ENCODE results near the gene NISCH. TPM values are rescaled to one million over a fixed set of nuclear protein-coding genes. Genes with fewer than 3 reads are reported as not detected.

NISCH gene
- total RNA-seq, 1 experiment from 2014 or later = 72.8 TPM

DNA sequence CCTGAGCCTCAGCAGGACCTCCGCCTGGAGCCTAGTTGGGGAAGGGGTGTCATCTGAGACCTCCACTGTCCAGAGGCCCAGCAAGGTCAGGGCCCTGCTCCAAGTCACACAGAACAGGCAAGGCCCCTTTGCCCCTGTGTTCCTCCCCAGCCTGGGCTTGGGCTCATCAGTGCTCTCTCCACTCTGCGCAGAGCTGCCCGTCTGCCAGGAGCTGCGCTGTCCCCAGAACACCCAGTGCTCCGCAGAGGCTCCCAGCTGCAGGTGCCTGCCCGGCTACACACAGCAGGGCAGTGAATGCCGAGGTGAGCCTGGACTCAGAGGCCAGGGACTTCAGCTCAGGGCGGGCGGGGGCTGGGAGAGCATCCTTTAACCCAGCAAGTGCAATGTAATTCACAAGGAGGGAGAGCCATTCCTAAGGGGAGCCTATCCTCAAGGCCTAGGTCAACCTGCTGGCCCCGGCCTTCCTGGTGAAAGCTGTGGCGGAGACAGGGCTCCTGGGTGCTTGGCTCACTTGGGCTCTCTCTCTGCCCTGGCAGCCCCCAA lies 47.5 kb downstream of the NISCH start (continued):
- no peak for TF ChIP-seq JUND (IDR thresholded peaks at IDR 0.05)
- TF ChIP-seq FOSL1 (IDR thresholded peaks at IDR 0.05; ENCODE audit: low read depth) = no peak

DNA sequence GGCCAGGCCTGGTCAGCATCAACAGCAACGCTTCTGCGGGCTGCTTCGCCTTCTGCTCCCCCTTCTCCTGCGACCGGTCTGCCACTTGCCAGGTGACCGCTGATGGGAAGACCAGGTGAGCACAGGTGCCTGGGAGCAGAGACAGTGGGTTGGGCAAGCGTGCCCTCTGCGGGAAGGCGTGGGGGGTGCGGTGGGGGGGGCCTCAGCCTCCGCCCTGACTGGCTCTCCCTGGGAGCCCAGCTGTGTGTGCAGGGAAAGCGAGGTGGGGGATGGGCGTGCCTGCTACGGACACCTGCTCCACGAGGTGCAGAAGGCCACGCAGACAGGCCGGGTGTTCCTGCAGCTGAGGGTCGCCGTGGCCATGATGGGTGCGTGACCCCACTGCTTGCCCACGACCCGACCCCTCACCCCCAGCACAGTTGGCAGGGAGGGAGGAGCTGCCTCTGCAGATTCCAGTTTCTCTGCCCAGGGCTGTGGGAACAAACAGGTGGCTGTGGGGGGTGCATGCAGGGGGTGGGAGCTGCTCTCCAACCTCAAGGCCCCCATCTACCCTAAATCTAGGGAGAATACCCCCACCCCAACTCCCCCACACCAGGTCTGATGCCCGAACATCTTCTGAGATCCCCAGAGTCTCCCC lies 48.5 kb downstream of the NISCH start:
- no peak overlapping the region for H3K27ac ChIP-seq (ENCODE audit: low read depth, low read length)
- ATAC-seq (no peak), DNase-seq (ENCODE audit: low read depth, low spot score) (no peak)
- no peaks in the 10 kb centered on the region for H3K79me2 ChIP-seq (ENCODE audit: insufficient read depth, low read length)
- BruUV-seq (replicated peaks) = no TSS peak
- ChIA-PET CTCF (no interaction called here), RAD21 (ENCODE audit: low non-redundant PET in 1 of 2, low total read pairs in 2 of 2, uncharacterized antibody in 2 of 2, unreplicated experiment in 2 of 2) (no interaction called here), POLR2A (no interaction called here)
- no peak overlapping the region for H2AFZ ChIP-seq (ENCODE audit: low read depth, low read length, poor library complexity, severe bottlenecking)
- intact Hi-C loops (cut with micrococcal nuclease) = no loop called here
- H3K4me2 ChIP-seq (ENCODE audit: low read length) = no peak overlapping the region
- no peaks in the 10 kb centered on the region for H3K36me3 ChIP-seq (ENCODE audit: control insufficient read depth in 1 of 2, insufficient read depth in 2 of 2, low read length in 2 of 2)
- no peaks in the 10 kb centered on the region for H4K20me1 ChIP-seq (ENCODE audit: insufficient read depth)
- no peak for TF ChIP-seq POLR2A (IDR thresholded peaks at IDR 0.05; ENCODE audit: borderline replicate concordance, extremely low read depth, insufficient read depth, insufficient read length)
- no peak for TF ChIP-seq EGR1 (IDR thresholded peaks at IDR 0.05; ENCODE audit: low read depth)
- TF ChIP-seq CEBPB (IDR thresholded peaks at IDR 0.05; ENCODE audit: low read depth) = no peak
- no peaks in the 10 kb centered on the region for H3K9me3 ChIP-seq (ENCODE audit: control insufficient read depth in 1 of 2, insufficient read depth in 1 of 2, low read depth in 1 of 2, low read length in 2 of 2)
- peaks cover 3 to 4% of the 10 kb centered on the region in 2 experiments; a peak in 2 of 4 replicates for H3K4me1 ChIP-seq (ENCODE audit: control insufficient read depth in 1 of 2, insufficient read depth in 2 of 2, low read length in 2 of 2)
- no peak overlapping the region for H3K9ac ChIP-seq (ENCODE audit: low read length)
- no peaks in the 10 kb centered on the region for H3K27me3 ChIP-seq (ENCODE audit: insufficient read depth, low read length)
- H3K4me3 ChIP-seq (replicated peaks in 1 of 2; ENCODE audit: low read depth in 1 of 2, low read length in 2 of 2) = no peak overlapping the region
- H3K9me2 ChIP-seq (ENCODE audit: insufficient read depth) = no peaks in the 10 kb centered on the region

DNA sequence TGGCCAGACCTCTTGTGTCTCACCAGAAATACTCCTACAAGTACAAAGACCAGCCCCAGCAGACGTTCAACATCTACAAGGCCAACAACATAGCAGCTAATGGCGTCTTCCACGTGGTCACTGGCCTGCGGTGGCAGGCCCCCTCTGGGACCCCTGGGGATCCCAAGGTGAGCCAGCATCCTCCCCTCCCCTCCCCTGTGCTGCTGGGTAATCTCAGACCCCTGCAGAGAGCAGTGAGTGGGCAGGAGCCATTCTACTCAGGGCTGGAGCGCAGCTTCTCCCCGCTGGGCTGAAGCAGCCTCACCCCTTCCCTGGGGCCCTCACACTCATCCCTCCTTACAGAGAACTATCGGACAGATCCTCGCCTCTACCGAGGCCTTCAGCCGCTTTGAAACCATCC lies 49.6 kb downstream of the NISCH start:
- Histone ChIP-seq H3K9ac (ENCODE audit: low read length) (no peak overlapping the region), H3K4me2 (ENCODE audit: low read length) (no peak overlapping the region), H2AFZ (ENCODE audit: low read depth, low read length, poor library complexity, severe bottlenecking) (no peak overlapping the region), H3K27me3 (ENCODE audit: insufficient read depth, low read length) (no peaks in the 10 kb centered on the region), H3K36me3 (ENCODE audit: control insufficient read depth in 1 of 2, insufficient read depth in 2 of 2, low read length in 2 of 2) (no peaks in the 10 kb centered on the region), H3K79me2 (ENCODE audit: insufficient read depth, low read length) (no peaks in the 10 kb centered on the region), H3K27ac (ENCODE audit: low read depth, low read length) (no peak overlapping the region), H3K4me3 (replicated peaks in 1 of 2; ENCODE audit: low read depth in 1 of 2, low read length in 2 of 2) (no peak overlapping the region), H3K9me3 (ENCODE audit: control insufficient read depth in 1 of 2, insufficient read depth in 1 of 2, low read depth in 1 of 2, low read length in 2 of 2) (no peaks in the 10 kb centered on the region), H4K20me1 (ENCODE audit: insufficient read depth) (no peaks in the 10 kb centered on the region), H3K9me2 (ENCODE audit: insufficient read depth) (no peaks in the 10 kb centered on the region), H3K4me1 (ENCODE audit: control insufficient read depth in 1 of 2, insufficient read depth in 2 of 2, low read length in 2 of 2) (peaks cover 3 to 9% of the 10 kb centered on the region in 2 experiments; a peak in 2 of 4 replicates)
- ATAC-seq = no peak
- intact Hi-C loops (cut with micrococcal nuclease) = no loop called here
- no TSS peak for BruUV-seq (replicated peaks)
- ChIA-PET POLR2A (no interaction called here), CTCF (no interaction called here), RAD21 (ENCODE audit: low non-redundant PET in 1 of 2, low total read pairs in 2 of 2, uncharacterized antibody in 2 of 2, unreplicated experiment in 2 of 2) (no interaction called here)
- TF ChIP-seq, protein P1, sequence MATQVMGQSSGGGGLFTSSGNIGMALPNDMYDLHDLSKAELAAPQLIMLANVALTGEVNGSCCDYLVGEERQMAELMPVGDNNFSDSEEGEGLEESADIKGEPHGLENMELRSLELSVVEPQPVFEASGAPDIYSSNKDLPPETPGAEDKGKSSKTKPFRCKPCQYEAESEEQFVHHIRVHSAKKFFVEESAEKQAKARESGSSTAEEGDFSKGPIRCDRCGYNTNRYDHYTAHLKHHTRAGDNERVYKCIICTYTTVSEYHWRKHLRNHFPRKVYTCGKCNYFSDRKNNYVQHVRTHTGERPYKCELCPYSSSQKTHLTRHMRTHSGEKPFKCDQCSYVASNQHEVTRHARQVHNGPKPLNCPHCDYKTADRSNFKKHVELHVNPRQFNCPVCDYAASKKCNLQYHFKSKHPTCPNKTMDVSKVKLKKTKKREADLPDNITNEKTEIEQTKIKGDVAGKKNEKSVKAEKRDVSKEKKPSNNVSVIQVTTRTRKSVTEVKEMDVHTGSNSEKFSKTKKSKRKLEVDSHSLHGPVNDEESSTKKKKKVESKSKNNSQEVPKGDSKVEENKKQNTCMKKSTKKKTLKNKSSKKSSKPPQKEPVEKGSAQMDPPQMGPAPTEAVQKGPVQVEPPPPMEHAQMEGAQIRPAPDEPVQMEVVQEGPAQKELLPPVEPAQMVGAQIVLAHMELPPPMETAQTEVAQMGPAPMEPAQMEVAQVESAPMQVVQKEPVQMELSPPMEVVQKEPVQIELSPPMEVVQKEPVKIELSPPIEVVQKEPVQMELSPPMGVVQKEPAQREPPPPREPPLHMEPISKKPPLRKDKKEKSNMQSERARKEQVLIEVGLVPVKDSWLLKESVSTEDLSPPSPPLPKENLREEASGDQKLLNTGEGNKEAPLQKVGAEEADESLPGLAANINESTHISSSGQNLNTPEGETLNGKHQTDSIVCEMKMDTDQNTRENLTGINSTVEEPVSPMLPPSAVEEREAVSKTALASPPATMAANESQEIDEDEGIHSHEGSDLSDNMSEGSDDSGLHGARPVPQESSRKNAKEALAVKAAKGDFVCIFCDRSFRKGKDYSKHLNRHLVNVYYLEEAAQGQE (IDR thresholded peaks at IDR 0.05; ENCODE audit: low read depth) = no peak
- TF ChIP-seq CBX3 (IDR thresholded peaks at IDR 0.05; ENCODE audit: low read depth) = no peak
- no peak for DNase-seq (ENCODE audit: low read depth, low spot score)

Measured in HCT116 (cell line).